HCT116 (cell line): ENCODE measurements around the gene PLAAT2. TPM values are rescaled to one million over a fixed set of nuclear protein-coding genes. Genes with fewer than 3 reads are reported as not detected.

Experiments
- ATAC-seq: fragments of 200-7000 bp; cut with Tn5 transposase; 2 replicates; pipeline ENCODE4 v1.9.1; 2020; ENCODE audit warnings: mild to moderate bottlenecking, moderate library complexity
- BruUV-seq: library from RNA; stranded (reverse); fragments of 400-500 nt; replicated peaks from 2 replicates; lab custom pipeline; 2021; lab: Mats Ljungman, UMichigan
- CTCF ChIA-PET: fragments of 300-600 bp; sonication (Branson Sonifier 250); formaldehyde crosslinking; loops from one replicate; lab custom pipeline; 2021; ENCODE audit warnings: antibody characterized with exemption; lab: Charles Lee
- POLR2A ChIA-PET: fragments of 300-600, 350-600 bp; sonication (Branson Sonifier 250); formaldehyde crosslinking; loops from one replicate; lab custom pipeline; 2021; ENCODE audit warnings: antibody characterized with exemption; lab: Charles Lee
- RAD21 ChIA-PET, 2 experiments: fragments of 300-600 bp; sonication (Branson Sonifier 250); formaldehyde crosslinking; loops; one replicate each; lab custom pipeline; 2023; ENCODE audit warnings: low total read pairs in 2 of 2; ENCODE audit not compliant: uncharacterized antibody in 2 of 2, unreplicated experiment in 2 of 2, low non-redundant PET in 1 of 2; lab: Charles Lee
- DNase-seq: peaks from one replicate; pipeline ENCODE4 v3.0.0-alpha.2; 2010; ENCODE audit warnings: low read depth, low spot score
- H2AFZ ChIP-seq: fragments of 200-600 bp; shearing (Covaris generic), sonication (generic); 2 replicates; pipeline ENCODE4 v1.6.1; 2017; ENCODE audit warnings: low read depth, mixed run types, mixed read lengths, antibody characterized with exemption, low read length; ENCODE audit not compliant: poor library complexity, severe bottlenecking
- H3K27ac ChIP-seq: 2 replicates; pipeline ENCODE4 v1.5.1; 2012; ENCODE audit warnings: low read depth, low read length
- H3K27me3 ChIP-seq: fragments of 200-600 bp; sonication (generic); 2 replicates; pipeline ENCODE4 v1.6.1; 2016; ENCODE audit warnings: mixed run types, low read length, mixed read lengths; ENCODE audit not compliant: insufficient read depth
- H3K36me3 ChIP-seq, 2 experiments: fragments of 200-500 bp in 1 of 2; fragments of 200-600 bp in 1 of 2; sonication (Bioruptor generic) in 1 of 2; sonication (generic) in 1 of 2; 2 replicates each; pipeline versions ENCODE4 v1.5.1 to v1.6.1; 2014 to 2016; ENCODE audit warnings: low read length in 2 of 2, inconsistent platforms in 1 of 2, mixed read lengths in 1 of 2, mixed run types in 1 of 2; ENCODE audit not compliant: insufficient read depth in 2 of 2, control insufficient read depth in 1 of 2
- H3K4me1 ChIP-seq, 2 experiments: fragments of 200-600 bp in 1 of 2; sonication (generic) in 1 of 2; 2 replicates each; pipeline versions ENCODE4 v1.5.1 to v1.6.1; 2012 to 2017; ENCODE audit warnings: low read length in 2 of 2, inconsistent platforms in 1 of 2, mild to moderate bottlenecking in 1 of 2, mixed read lengths in 1 of 2, mixed run types in 1 of 2, moderate library complexity in 1 of 2; ENCODE audit not compliant: insufficient read depth in 2 of 2, control insufficient read depth in 1 of 2
- H3K4me2 ChIP-seq: fragments of 200-600 bp; sonication (generic); 2 replicates; pipeline ENCODE4 v1.6.1; 2017; ENCODE audit warnings: mixed run types, low read length, mixed read lengths
- H3K4me3 ChIP-seq, 2 experiments: fragments of 200-600 bp in 1 of 2; sonication (generic) in 1 of 2; replicated peaks in 1 of 2; 2 replicates each; pipeline ENCODE4 v1.5.1; 2011 to 2016; ENCODE audit warnings: low read length in 2 of 2, control low read depth in 1 of 2, low read depth in 1 of 2, mild to moderate bottlenecking in 1 of 2, mixed read lengths in 1 of 2, mixed run types in 1 of 2
- H3K79me2 ChIP-seq: fragments of 200-600 bp; sonication (generic); 2 replicates; pipeline ENCODE4 v1.6.1; 2017; ENCODE audit warnings: mild to moderate bottlenecking, mixed run types, low read length, moderate library complexity, mixed read lengths; ENCODE audit not compliant: insufficient read depth
- H3K9ac ChIP-seq: fragments of 200-600 bp; sonication (generic); 2 replicates; pipeline ENCODE4 v1.6.1; 2016; ENCODE audit warnings: low read length, mixed read lengths
- H3K9me2 ChIP-seq: fragments of 200-600 bp; sonication (generic), shearing (Covaris generic); 2 replicates; pipeline ENCODE4 v1.6.1; 2017; ENCODE audit warnings: mixed run types, mild to moderate bottlenecking, moderate library complexity; ENCODE audit not compliant: insufficient read depth
- H3K9me3 ChIP-seq, 2 experiments: fragments of 200-500 bp in 1 of 2; fragments of 200-600 bp in 1 of 2; sonication (Bioruptor generic) in 1 of 2; sonication (generic) in 1 of 2; 2 replicates each; pipeline ENCODE4 v1.6.1; 2014 to 2017; ENCODE audit warnings: low read length in 2 of 2, mixed read lengths in 2 of 2, inconsistent platforms in 1 of 2, low read depth in 1 of 2, mild to moderate bottlenecking in 1 of 2, mixed run types in 1 of 2, moderate library complexity in 1 of 2; ENCODE audit not compliant: control insufficient read depth in 1 of 2, insufficient read depth in 1 of 2
- H4K20me1 ChIP-seq: fragments of 200-600 bp; sonication (generic), shearing (Covaris generic); 2 replicates; pipeline ENCODE4 v1.6.1; 2017; ENCODE audit warnings: mixed run types, mild to moderate bottlenecking, moderate library complexity; ENCODE audit not compliant: insufficient read depth
- CBX3 ChIP-seq: IDR thresholded peaks from 2 replicates; pipeline ENCODE4 v1.6.1; 2012; ENCODE audit warnings: low read depth
- CEBPB ChIP-seq: IDR thresholded peaks from 2 replicates; pipeline ENCODE4 v1.6.1; 2012; ENCODE audit warnings: low read depth
- EGR1 ChIP-seq: IDR thresholded peaks from 2 replicates; pipeline ENCODE4 v1.6.1; 2012; ENCODE audit warnings: low read depth
- ELF1 ChIP-seq: IDR thresholded peaks from 2 replicates; pipeline ENCODE4 v1.6.1; 2012; ENCODE audit warnings: low read depth, borderline replicate concordance
- EZH2 ChIP-seq: fragments of 200-600 bp; sonication (generic); IDR thresholded peaks from 2 replicates; pipeline ENCODE4 v1.6.1; 2017; ENCODE audit warnings: antibody characterized with exemption, mixed run types
- JUND ChIP-seq: IDR thresholded peaks from 2 replicates; pipeline ENCODE4 v1.6.1; 2012
- POLR2A ChIP-seq: IDR thresholded peaks from 2 replicates; pipeline ENCODE4 v1.7.0; 2011; ENCODE audit warnings: borderline replicate concordance; ENCODE audit not compliant: insufficient read depth, insufficient read length; ENCODE audit errors: extremely low read depth
- SIN3A ChIP-seq: IDR thresholded peaks from 2 replicates; pipeline ENCODE4 v1.6.1; 2012; ENCODE audit warnings: low read depth
- SP1 ChIP-seq: IDR thresholded peaks from 2 replicates; pipeline ENCODE4 v1.6.1; 2012; ENCODE audit warnings: low read depth
- ZNF274 ChIP-seq: fragments of 200-500 bp; sonication (Bioruptor generic); IDR thresholded peaks from 2 replicates; pipeline ENCODE4 v1.6.1; 2014; ENCODE audit warnings: mild to moderate bottlenecking, low read depth, low read length, inconsistent platforms
- intact Hi-C: fragments of 100-400 bp; cut with micrococcal nuclease; formaldehyde crosslinking; loops from 2 replicates; pipeline ENCODE4 v1.10.0; 2022
- total RNA-seq: library from RNA; stranded (reverse); gene quantifications from one replicate; pipeline ENCODE4 v1.2.1, GENCODE V29; 2021; ENCODE audit not compliant: unreplicated experiment
- TF ChIP-seq, protein P1 (sequence below): IDR thresholded peaks from 2 replicates; pipeline ENCODE4 v1.6.1; 2012; ENCODE audit warnings: low read depth
- TF ChIP-seq, protein P2 (sequence below): IDR thresholded peaks from 2 replicates; pipeline ENCODE4 v1.6.1; 2012
- TF ChIP-seq, protein P3 (sequence below): IDR thresholded peaks from 2 replicates; pipeline ENCODE4 v1.6.1; 2012

PLAAT2 gene
- total RNA-seq, 1 experiment from 2014 or later, result not detected

DNA sequence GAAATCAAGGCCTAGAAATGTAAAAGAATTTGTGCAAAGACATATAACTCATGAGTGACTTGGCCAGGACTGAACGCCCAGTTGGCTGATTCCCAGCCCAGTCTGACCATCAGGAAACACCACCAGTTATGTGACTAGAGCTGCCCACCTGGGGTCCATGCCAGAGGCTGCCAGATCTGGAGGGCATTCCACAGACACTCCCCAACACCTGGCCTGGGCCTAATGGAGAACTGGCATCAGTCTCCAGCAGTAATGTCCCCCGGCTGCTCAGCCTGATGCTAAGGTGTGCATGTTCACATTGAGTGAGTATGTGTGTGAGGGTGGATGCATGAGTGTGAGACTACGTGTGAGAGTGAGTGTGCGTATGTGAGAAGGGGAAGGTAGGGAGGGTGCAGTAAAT lies 35.4 kb upstream of the PLAAT2 start (continued):
- TF ChIP-seq, protein P1, sequence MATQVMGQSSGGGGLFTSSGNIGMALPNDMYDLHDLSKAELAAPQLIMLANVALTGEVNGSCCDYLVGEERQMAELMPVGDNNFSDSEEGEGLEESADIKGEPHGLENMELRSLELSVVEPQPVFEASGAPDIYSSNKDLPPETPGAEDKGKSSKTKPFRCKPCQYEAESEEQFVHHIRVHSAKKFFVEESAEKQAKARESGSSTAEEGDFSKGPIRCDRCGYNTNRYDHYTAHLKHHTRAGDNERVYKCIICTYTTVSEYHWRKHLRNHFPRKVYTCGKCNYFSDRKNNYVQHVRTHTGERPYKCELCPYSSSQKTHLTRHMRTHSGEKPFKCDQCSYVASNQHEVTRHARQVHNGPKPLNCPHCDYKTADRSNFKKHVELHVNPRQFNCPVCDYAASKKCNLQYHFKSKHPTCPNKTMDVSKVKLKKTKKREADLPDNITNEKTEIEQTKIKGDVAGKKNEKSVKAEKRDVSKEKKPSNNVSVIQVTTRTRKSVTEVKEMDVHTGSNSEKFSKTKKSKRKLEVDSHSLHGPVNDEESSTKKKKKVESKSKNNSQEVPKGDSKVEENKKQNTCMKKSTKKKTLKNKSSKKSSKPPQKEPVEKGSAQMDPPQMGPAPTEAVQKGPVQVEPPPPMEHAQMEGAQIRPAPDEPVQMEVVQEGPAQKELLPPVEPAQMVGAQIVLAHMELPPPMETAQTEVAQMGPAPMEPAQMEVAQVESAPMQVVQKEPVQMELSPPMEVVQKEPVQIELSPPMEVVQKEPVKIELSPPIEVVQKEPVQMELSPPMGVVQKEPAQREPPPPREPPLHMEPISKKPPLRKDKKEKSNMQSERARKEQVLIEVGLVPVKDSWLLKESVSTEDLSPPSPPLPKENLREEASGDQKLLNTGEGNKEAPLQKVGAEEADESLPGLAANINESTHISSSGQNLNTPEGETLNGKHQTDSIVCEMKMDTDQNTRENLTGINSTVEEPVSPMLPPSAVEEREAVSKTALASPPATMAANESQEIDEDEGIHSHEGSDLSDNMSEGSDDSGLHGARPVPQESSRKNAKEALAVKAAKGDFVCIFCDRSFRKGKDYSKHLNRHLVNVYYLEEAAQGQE, result no peak
- TF ChIP-seq POLR2A, result no peak
- no peak for TF ChIP-seq EZH2
- TF ChIP-seq, protein P2, sequence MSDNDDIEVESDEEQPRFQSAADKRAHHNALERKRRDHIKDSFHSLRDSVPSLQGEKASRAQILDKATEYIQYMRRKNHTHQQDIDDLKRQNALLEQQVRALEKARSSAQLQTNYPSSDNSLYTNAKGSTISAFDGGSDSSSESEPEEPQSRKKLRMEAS, result no peak
- TF ChIP-seq, protein P3, sequence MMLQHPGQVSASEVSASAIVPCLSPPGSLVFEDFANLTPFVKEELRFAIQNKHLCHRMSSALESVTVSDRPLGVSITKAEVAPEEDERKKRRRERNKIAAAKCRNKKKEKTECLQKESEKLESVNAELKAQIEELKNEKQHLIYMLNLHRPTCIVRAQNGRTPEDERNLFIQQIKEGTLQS, result no peak
- TF ChIP-seq CBX3, result no peak
- TF ChIP-seq ELF1, result no peak
- TF ChIP-seq JUND, result no peak
- TF ChIP-seq SIN3A, result no peak
- no peak for TF ChIP-seq SP1

DNA sequence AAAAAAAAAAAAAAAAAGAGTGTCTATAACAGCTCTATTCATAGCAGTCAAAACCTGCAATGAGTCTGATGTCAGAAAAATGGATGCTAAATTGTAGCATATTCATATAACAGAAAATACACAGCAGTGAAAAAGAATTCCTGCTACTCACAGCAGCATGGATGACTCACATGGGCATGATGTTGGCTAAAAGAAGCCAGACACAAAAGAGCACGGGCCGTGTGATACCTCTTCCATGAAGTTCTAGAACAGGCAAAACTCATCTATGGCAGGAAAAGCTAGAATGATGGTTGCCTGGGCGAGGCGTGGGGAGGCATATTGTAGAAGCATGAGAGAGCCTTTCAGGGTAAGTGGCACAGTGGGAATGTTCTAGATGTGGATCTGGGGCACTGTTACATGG lies 32.1 kb upstream of the PLAAT2 start:
- ChIA-PET RAD21 (no interaction called here), POLR2A (no interaction called here), CTCF (no interaction called here)
- ATAC-seq (no peak), DNase-seq (no peak)
- H3K9me2 ChIP-seq, result no peaks in the 10 kb centered on the region
- no peaks in the 10 kb centered on the region for H3K36me3 ChIP-seq
- no peaks in the 10 kb centered on the region for H3K79me2 ChIP-seq
- no peak overlapping the region for H3K4me3 ChIP-seq
- no peak overlapping the region for H3K4me2 ChIP-seq
- TF ChIP-seq, protein P3, result no peak
- TF ChIP-seq CEBPB (no peak), SIN3A (no peak), ZNF274 (no peak), EGR1 (no peak)
- intact Hi-C loops, result no loop called here
- no peaks in the 10 kb centered on the region for H3K9me3 ChIP-seq
- H3K4me1 ChIP-seq, result no peaks in the 10 kb centered on the region
- H3K27ac ChIP-seq, result no peak overlapping the region
- H4K20me1 ChIP-seq, result no peaks in the 10 kb centered on the region
- no TSS peak for BruUV-seq
- no peaks in the 10 kb centered on the region for H3K27me3 ChIP-seq
- no peak overlapping the region for H2AFZ ChIP-seq
- no peak overlapping the region for H3K9ac ChIP-seq
